ENCODE data around the gene NECTIN1. TPM values are rescaled to one million over a fixed set of nuclear protein-coding genes. Genes with fewer than 3 reads are reported as not detected.

NECTIN1 gene
- total RNA-seq, 1 donor, result 7.8 TPM

DNA sequence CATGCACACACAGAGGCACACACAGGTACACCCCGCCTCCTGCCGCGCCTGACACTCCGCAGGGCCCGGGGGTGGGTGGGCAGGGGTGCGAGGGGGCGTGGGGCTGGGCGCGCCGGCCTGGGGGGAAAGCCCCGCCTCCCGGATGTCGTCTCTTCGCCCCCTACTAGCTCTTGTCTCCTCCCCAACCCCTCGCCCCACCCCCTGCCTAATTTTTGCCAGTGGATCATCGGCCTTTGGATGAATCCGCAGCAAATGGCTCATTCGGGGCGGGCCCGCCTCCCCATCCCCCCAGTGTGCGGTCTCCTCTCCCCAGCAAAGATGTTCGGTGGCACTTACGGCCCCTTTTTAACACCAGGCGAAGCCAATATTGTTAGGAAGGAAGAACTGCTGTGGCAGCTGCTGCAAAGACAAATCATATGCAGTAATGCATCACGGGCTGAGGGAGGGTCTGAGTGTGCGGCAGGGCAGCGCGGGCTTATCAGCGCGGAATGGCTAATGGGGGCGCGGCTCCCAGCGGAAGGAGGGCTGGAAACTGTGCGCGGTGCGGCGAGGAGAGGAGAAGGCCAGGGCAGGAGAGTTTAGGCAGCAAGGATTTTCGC, 13.4 kb upstream of the NECTIN1 start:
- TF ChIP-seq, protein P1, sequence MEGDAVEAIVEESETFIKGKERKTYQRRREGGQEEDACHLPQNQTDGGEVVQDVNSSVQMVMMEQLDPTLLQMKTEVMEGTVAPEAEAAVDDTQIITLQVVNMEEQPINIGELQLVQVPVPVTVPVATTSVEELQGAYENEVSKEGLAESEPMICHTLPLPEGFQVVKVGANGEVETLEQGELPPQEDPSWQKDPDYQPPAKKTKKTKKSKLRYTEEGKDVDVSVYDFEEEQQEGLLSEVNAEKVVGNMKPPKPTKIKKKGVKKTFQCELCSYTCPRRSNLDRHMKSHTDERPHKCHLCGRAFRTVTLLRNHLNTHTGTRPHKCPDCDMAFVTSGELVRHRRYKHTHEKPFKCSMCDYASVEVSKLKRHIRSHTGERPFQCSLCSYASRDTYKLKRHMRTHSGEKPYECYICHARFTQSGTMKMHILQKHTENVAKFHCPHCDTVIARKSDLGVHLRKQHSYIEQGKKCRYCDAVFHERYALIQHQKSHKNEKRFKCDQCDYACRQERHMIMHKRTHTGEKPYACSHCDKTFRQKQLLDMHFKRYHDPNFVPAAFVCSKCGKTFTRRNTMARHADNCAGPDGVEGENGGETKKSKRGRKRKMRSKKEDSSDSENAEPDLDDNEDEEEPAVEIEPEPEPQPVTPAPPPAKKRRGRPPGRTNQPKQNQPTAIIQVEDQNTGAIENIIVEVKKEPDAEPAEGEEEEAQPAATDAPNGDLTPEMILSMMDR (IDR thresholded peaks at IDR 0.05; ENCODE audit: insufficient read depth, low read length), result no peak
- DNase-seq (ENCODE audit: low read depth), result peak; percentile 22
- H3K4me3 ChIP-seq (ENCODE audit: low read depth, low read length), result peak overlapping the region; percentile 25

DNA sequence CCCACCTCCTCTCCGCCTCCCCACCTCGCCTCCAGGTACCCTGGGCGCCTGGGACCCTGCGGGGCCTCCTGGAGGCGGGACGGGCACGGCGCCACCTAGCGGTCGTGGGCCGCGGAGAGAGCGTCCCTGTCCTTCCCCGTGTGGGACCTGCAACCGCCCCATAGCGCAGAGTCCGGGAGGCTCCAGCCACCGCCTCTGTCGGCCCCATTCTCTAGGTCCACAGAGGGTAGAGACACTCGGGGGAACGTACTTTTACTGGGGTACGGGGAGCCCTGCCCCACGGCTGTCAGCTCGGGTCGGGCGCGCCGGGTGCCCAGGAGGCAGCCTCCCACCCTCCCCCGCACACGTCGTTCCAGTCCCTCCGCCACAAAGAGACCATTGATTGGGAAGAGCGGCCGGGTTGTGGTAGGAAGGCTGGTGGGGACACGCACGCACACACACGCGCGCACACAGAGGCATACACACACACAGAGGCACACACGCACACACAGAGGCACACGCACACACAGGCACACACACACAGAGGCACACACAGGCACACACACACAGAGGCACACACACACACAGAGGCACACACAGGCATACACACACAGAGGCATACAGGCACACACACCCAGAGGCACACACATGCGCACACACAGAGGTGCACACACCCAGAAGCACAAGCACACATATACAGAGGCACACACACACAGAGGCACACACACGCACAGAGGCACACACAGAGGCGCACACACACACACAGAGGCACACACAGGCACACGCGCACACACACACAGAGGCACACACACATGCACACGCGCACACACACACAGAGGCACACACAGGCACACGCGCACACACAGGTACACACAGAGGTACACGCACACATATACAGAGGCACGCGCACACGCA, 12.6 kb upstream of the NECTIN1 start:
- TF ChIP-seq, protein P1 (IDR thresholded peaks at IDR 0.05; ENCODE audit: insufficient read depth, low read length), result peak; percentile 65
- no peak overlapping the region for H3K4me3 ChIP-seq (ENCODE audit: low read depth, low read length)
- DNase-seq (ENCODE audit: low read depth), result no peak

DNA sequence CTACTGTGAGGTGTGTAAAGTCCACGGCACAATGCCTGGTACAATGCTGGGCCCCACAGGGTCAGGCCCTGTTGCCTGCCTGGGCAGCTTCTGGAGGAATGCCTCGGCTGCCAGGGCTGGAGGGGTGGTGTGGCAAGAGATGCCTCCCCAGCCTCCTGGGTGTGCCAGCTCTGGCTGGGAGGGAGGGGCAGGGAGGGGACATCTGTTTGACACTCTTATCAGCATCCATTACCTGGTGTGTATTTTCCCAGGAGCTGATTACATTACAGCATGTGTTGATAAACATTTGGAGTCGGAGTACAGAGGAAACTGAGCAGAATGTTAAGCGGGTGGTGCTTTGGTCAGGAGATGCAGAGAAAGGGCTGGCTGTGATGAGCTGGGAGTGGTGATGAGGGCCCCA, 11.0 kb upstream of the NECTIN1 start:
- DNase-seq (ENCODE audit: low read depth), result no peak
- TF ChIP-seq, protein P1 (IDR thresholded peaks at IDR 0.05; ENCODE audit: insufficient read depth, low read length), result no peak

DNA sequence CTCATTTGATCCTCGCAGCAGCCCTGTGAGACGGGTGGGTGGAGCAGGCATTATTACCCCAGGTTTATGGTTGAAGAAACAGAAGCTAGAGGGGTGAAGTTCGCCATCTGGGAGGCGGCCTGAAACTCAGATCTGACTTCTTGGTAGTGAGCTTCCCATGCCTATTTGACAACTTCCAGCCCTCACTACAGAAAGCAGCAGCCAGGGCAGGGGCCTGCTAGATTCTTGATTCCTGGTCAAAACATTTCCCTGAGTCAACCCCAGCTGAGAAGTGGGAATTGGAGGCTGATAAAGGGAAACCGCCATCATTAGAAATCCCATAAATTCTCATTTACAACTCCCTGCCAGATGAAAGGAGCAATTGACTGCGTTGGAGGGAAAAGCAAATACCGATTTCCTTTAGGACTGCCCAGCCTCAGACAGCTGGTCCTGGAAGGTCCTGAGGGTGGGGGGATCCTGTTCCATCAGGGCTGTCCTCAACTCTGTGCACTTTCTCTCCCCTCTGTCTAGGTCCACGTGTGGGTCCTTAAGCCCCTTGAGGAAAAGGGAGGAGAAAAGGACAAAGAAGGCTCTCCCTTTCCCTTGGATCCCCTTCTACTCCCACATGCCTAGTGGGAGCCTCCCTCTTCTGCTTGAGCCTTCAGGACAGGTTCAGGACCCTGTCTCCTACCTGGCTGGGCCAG, 10.2 kb upstream of the NECTIN1 start:
- TF ChIP-seq, protein P1 (IDR thresholded peaks at IDR 0.05; ENCODE audit: insufficient read depth, low read length), result no peak
- no peak overlapping the region for H3K4me3 ChIP-seq (ENCODE audit: low read depth, low read length)
- DNase-seq (ENCODE audit: low read depth), result peak; percentile 39

More for the DNA sequence above, 11.0 kb upstream of the NECTIN1 start:
- H3K4me3 ChIP-seq (ENCODE audit: low read depth, low read length), result no peak overlapping the region

DNA sequence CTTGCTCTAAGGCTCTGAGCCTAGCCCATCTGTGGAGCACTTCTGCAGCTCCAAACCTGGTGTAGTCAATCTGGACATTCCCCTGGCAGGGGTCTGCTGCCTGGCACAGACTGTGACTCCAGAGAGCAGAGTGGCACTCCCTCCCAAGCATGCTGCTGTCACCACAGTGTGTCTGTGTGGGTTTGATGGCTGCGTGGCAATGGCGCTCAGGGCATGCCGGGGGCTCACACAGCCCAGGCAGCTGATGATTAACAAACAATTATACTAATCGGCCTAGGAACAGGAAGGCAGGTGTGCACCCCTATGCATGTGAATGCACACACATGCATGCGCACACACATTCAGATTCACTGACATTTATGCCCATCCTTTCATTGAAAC, 9.0 kb upstream of the NECTIN1 start:
- no peak overlapping the region for H3K4me3 ChIP-seq (ENCODE audit: low read depth, low read length)
- TF ChIP-seq, protein P1 (IDR thresholded peaks at IDR 0.05; ENCODE audit: insufficient read depth, low read length), result no peak
- no peak for DNase-seq (ENCODE audit: low read depth)

DNA sequence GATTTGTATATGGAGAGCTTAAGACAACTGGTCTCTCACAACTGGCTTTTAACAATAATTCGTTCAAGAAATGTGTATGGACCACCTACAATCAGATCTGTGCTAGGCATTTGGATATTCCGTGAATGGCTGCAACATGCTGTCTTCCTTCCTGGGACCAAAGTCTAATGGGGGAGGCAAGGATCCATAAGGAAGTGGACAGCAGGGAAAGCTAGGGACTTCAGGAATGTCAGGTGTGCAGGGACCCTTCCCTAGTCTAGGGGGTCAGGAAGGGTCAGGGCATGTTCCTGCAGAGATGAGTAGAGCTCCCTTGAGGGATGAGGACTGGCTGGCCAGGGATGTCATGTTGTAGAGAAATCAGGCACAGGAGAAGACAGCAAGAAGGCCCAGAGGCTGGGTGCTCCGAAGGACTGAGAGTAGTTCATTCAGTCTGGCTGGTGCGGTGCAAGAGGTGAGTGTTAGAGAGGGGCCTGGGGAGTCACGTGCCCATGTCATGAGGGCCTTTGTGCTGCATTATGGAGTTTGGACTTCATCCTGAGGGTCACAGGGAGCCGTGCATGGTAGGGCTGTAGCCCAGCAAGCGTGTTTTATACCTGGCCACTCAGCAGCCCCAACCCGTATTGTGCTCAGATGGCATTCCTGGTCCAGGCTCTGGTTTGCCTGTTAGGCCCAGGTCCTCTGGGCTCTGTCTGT, 8.5 kb upstream of the NECTIN1 start:
- H3K4me3 ChIP-seq (ENCODE audit: low read depth, low read length), result no peak overlapping the region
- DNase-seq (ENCODE audit: low read depth), result no peak
- TF ChIP-seq, protein P1 (IDR thresholded peaks at IDR 0.05; ENCODE audit: insufficient read depth, low read length), result no peak
